Endometrial microvascular endothelial cells (primary cell): ENCODE measurements around the gene TNFAIP6. TPM values are rescaled to one million over a fixed set of nuclear protein-coding genes. Genes with fewer than 3 reads are reported as not detected.

Experiments used
- in situ Hi-C: cut with HindIII; loops from 2 replicates; pipeline ENCODE4 v1.10.0; 2017; ENCODE audit warnings: low sequenced_read_pairs, low pct_unique_long_range_greater_than_20kb; ENCODE audit errors: inconsistent ontology term
- total RNA-seq: library from RNA; depleted of rRNA; stranded (reverse); fragments of >200 nt; gene quantifications from one replicate; pipeline ENCODE4 v1.2.3, GENCODE V29; 2015; ENCODE audit errors: inconsistent ontology term

The TNFAIP6 gene
- total RNA-seq, 1 donor from 2014 or later: not detected

DNA sequence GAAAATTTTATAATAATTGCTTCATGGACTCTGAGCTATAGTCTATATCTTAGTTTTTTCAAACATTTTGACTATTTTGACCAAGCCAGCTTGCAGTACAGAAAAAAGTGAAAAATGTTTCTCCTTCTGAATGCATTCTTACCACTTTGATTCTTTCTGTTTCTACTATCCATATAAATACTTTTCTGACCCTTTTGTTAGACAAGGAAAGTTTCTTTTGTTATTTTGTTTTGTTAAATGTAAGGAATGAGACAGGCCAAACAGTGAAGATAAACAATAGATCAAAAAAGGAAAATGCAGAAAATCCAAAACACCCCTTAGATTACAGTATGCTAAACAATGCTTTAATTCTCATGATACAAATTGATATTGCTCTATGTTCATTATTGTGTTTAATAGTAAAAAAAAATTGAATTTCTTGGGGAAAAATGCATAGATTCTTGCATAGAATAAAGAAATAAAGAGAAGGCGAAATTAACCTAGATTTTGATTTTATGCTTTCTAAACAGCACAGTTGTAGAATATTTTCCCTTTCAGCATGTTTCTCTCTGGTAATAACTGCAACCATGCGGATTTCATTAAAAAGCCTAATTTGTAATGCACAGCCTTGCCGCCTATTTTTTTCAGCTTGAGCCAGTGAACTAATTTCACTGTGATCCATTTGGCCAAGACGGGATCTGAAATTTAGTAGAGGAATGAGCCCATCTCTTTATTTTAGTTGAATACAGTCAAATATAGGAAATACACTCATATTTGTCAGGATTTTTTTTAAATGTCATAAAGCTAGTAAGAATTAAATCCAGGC, 976 bp downstream of the TNFAIP6 start:
- in situ Hi-C loops: no loop called here

DNA sequence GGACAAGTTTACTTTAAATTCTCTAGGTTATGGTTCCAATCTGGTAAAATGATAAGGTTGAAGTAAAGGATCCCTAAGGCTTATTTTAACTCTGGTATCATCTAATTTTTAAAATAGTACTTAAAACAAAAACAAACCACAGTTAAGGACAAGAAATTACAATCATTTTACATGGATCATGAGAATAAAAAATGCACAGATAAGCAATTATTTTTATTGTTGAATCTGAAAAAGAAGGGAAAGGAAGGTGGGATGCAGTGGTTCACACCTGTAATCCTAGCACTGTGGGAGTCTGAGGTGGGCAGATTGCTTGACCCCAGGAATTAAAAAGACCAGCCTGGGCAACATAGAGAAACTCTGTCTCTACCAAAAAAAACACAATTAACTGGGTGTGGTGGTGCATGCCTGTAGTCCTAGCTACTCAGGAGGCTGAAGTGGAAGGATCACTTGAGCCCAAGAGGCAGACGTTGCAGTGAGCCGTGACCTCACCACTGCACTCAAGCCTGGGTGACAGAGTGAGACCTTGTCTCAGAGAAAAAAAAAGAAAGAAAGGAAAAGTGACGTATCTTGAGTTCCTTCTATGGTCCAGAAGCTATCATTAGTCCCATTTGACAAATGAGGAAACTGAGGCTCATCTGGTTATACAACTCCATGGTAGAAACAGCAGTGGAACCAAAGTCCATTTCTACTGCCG, 2.5 kb downstream of the TNFAIP6 start:
- in situ Hi-C loops: no loop called here

DNA sequence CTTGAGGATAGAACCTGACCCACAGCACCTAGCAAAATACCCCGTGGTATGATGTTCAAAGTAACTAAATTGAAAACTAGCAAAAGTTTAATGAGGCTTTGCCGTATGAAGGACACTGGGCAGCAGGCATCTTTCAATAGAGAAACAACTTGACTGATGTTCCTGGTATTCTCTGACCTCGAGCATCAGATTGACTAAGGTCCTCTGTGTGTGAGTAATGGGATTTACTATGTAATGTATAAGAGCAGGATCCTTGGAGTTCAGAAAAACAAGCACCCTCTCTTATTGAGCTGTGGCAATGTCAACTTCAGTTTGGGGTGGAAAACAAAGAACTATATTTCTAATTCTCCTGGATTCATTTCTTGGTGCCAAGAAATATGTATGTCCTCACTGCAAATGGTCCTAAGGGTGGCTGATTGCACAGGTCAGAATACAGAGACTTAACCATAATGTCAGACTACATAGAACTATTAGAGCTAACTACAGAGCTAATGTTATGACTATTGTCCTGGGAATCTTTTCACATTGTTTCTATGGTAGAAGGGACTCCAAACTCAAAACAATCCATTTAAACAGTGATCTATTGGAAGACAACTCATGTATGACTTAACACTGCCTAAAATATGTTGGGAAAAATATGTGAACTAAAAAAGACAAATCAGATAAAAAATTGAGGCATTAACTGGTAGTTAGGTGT, 4.4 kb downstream of the TNFAIP6 start:
- in situ Hi-C loops: no loop called here

DNA sequence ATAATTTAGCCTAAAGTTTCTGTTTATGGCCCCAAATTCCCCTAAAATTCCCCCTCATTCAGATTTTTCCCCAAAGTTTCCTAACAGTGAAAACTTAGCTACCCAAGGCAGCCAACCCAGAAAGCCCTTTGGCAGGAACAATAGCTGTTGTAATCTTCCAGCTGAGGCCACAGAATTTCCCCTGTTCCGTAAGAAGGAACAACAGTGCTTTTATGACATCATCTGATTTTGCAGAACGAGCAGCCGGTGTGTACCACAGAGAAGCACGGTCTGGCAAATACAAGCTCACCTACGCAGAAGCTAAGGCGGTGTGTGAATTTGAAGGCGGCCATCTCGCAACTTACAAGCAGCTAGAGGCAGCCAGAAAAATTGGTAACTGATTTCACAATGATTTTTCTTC, 6.3 kb downstream of the TNFAIP6 start:
- in situ Hi-C loops: no loop called here

DNA sequence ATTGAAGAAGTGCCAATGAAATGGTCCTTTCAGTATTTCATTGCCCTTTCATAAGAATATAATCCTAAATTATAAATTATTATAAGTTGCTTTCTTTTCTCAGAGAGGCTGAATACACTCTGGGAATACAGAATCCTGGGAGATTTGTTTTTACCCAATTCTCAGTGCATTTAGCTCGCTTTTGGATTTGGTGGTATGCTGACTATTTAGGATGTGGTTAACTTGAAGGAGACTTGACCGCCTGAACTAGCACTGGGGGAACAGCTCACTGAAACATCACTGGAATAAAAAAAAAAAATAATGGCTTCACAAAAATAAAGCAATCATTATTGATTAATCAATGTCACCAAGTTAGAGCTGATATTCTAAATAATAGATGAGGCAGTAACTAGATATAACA, 10.2 kb downstream of the TNFAIP6 start:
- in situ Hi-C loops: no loop called here

DNA sequence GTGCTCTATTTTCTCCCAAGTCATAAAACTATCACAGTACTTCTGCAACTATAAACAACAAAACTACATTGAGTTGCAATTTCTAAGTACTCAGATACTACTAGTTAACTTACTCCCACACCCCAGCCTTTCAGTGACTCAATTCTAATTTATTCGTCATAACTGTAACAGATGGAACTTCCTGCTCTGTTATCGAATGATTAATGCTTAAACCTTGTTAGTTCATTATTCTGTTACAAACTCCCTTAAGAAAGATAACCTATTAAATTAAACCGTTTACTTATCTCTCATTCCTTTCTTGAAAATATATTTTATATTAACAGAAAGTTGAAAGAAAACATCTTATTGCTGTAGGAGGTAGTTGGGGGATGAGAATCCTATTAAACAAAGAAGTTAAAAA, 17.0 kb downstream of the TNFAIP6 start:
- in situ Hi-C loops: no loop called here

DNA sequence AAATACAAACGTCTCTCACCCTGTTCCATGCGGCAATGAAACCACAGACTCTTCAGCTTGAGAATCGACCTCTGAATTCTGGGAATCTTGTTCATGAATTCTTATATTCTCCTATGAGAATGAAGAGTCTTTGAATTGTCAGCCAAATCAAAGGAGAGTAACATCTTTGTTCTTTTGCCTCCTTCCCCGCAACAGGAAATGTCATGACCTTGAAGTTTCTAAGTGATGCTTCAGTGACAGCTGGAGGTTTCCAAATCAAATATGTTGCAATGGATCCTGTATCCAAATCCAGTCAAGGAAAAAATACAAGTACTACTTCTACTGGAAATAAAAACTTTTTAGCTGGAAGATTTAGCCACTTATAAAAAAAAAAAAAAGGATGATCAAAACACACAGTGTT, 21.8 kb downstream of the TNFAIP6 start:
- in situ Hi-C loops: no loop called here

DNA sequence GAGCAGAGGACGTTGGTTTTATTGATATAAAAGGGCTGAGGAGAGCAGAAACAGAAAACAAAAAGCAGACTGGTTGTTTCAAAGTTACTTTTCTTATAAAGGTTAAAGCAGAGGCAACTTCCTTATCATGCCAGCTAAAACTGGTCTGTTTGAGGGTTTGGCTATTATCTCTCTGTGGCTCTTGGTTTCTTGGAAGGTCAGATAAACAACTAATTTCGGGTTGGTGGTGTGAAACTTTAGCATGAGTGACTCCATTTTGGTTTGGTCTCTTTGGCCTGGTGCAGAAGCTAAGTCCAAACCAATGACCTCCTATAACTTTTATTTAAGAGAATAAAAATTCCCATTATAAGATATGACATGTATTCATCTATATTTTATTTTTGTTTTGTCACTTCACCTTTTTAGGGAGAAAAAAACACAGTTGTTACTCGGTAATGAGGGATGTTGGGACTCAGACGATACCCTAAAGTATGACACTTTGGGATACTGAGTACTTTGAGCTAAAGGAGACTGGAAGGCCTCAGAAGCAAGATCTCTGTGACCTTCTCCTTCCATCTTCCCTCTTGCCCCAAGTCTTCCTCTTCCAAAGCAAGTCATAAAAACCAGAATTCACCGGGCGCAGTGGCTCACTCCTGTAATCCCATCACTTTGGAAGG, 23.3 kb downstream of the TNFAIP6 start:
- in situ Hi-C loops: no loop called here

DNA sequence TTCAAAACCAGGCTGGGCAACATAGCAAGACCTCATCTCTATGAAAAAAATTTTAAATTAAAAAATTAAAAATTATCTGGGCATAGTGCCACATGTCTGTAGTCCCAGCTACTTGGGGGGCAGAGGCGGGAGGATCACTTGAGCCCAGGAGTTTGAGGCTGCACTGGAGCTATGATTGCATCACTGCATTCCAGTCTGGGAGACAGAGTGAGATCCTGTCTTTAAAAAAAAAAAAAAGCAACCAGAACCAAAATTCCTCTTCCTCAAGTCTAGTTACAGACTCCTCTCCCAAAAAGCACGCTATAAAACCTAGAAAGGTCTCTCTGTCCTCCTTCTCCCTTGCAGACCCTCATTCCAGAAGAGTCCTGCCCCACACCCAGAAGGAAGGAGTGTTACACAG, 23.9 kb downstream of the TNFAIP6 start:
- in situ Hi-C loops: no loop called here

DNA sequence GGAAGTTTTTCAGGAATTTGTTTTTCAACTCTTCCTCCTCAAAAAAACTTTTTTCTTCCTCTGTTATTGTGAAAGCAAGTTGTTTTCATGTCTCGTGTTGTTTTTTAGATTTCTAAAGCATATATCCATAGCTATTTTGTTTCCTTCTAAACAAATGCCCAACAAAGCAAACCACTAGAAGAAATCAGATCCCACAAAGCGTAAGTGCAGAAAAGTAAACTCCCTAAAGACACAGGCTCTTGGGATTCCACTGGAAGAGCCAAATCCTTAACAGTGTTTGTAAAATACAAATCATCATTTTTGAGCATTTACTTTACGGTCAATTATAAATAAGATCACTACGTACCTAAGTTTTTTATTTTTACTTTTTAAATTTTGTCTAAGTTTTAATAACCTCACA, 30.6 kb downstream of the TNFAIP6 start:
- in situ Hi-C loops: no loop called here

DNA sequence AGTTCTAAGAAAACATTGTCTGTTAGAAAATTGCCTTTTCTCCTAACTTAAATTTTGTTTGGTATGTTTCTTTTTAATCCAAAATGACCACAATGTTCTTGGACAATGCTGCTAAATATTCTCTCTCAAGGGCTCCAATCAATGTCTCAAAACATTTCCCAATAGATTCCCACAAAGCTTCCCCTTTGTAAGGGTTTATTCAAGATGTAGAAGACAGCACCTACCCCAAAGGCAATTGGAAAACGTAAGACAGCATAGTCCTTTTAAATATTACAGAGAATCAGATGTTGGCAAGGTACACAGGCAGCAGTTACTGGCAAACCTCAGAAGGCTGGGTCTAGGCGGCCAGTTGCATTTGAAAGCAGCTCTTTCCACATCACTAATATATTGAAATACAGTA, 34.0 kb downstream of the TNFAIP6 start:
- in situ Hi-C loops: no loop called here

DNA sequence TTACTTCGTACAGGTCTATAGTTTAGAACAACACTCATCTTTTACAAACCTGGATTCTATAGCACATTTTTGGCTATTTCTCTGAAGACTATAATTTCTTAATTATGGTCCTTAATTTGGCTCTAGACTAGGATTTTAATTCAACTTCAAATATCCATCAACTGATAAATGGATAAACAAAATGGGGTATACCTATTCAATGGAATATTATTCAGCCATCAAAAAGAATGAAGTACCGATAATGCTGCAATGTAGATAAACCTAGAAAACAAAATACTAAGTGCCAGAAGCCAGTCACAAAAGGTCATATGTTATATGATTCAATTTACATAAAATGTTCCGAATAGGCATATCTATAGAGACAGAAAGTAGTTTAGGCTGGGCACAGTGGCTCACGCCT, 37.1 kb downstream of the TNFAIP6 start:
- in situ Hi-C loops: no loop called here

DNA sequence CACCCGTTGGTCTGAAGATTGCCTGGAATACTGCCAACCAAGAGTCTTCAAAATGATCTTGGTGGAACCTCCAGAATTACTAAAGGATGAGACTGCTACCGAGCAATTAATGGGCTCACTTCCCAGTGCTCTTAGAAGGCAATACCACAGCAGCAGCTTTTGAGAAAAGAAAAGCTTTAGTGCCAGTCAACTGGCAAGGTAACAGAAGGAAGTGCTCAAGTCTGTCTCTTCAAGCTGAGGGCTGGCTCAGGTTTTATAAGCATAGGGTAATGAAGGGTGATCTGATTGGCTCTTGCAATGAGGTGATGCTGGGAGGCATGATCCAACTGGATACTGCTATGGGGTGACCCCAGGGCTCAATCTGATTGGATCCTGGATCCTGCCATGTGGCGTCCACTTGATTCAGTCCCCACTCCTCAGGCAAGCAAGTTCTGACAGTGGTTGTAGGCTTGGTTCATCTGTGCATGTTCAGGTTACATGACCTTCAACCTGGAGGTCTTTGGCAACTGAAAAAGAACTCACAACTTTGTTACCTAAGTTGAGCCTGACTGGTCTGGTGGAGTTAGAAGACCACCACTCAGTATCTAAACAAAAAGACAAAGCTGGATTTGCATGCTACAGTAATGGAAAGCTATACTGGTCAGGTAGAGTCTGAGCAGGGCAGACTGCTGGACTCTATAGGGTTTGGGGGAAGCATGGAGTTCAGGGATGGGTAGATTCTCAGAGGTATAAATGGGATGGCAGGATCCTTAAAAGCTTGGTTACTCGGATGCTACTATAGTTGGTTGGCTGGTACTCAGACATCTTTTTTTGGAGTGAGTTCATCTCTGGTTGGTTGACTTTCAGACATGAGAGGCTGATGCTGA, 38.4 kb downstream of the TNFAIP6 start:
- in situ Hi-C loops: no loop called here

DNA sequence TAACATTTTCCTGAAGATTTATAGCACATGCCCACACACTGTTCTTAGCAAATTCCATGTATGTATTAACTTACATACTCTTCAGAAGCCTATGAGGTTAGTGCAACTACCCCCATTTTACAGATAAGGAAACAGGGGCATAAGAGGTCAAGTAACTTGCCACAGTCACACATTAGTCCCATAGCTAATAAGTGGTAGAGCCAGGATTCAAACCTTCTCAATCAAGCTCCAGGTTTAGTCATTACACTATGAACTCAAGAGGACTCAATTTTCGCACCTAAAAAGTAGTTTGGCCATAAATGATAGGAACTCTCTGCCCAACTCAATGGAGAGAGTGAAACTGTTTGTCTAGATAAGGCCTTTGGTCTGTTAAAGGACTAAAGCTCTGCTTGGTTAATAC, 42.6 kb downstream of the TNFAIP6 start:
- in situ Hi-C loops: loop anchor here (25.0 kb wide), 1 partner anchor 113 kb away; the partner anchor contains the start of gene NMI

DNA sequence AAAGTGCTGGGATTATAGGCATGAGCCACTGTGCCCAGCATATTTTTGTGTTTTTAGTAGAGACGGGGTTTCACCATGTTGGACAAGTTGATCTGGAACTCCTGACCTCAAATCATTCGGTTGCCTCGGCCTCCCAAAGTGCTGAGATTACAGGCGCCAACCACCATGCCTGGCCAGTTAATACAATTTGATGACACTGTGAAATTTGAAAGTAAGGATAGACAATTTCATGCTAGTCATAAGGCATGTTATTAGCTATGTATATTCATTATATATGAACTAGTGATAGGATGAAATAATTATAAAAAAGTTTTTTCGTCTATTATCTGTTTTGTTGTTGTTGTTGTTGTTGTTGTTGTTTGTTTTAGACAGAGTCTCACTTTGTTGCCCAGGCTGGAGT, 43.8 kb downstream of the TNFAIP6 start:
- in situ Hi-C loops: loop anchor here (25.0 kb wide), 1 partner anchor 114 kb away; the partner anchor contains the start of gene NMI

DNA sequence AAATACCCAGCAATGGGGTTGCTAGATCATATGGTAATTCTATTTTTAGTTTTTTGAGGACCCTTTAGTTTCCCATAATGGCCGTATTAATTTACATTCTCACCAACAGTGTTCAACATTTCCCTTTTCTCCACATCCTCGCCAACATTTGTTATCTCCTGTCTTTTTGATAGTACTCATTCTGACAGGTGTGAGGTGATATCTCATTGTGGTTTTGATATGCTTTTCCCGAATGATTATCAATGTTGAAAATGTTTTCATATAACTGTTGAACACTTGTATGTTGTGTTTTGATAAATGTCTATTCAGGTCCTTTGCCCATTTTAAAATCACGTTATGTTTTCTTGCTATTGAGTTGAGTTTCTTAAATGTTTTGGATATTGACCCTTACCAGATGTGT, 46.5 kb downstream of the TNFAIP6 start:
- in situ Hi-C loops: loop anchor here (25.0 kb wide), 1 partner anchor 117 kb away; the partner anchor contains the start of gene NMI

DNA sequence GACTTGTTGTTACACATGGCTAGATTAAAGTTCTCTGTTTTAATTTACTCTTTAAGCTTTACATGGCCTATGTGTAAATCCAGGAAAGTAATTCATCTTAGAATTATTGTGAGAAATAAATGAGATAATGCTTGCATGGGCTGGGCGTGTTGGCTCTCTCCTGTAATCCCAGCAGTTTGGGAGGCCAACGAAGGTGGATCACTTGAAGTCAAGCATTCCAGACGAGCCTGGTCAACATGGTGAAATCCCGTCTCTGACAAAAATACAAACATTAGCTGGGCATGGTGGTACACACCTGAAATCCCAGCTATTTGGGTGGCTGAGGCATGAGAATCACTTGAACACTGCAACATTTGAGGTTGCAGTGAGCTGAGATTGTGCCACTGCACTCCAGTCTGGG, 48.0 kb downstream of the TNFAIP6 start:
- in situ Hi-C loops: loop anchor here (25.0 kb wide), 1 partner anchor 118 kb away; the partner anchor contains the start of gene NMI

DNA sequence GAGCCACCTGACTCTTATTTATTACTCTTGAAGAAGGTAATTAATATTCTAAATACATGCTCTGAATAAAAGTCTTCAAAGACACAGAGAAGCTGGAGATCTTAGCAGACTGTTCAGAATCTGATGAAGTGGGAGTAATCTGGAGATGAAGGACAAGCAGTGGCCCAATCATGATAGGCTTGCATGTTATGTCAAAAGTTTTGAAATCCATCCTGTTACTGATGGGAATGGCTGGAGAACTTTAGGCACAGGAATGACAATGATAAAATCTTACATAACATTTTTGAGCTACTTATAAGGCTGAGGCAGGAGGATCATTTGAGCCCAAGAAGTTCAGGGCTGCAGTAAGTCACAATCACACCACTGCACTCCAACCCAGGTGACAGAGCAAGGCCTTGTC, 49.9 kb downstream of the TNFAIP6 start:
- in situ Hi-C loops: loop anchor here (25.0 kb wide), 1 partner anchor 120 kb away; the partner anchor contains the start of gene NMI
